KMS-11 (cell line): ENCODE results near the gene SPINDOC.
A peak's percentile ranks its signal among the peaks of the same experiment; 100 is the strongest.

Experiments used
- H2AFZ ChIP-seq: fragments of 200-600 bp; sonication (generic); 2 replicates; pipeline ENCODE4 v1.6.1; 2016; ENCODE audit warnings: antibody characterized with exemption, mixed run types, low read depth
- H3K27ac ChIP-seq: fragments of 200-600 bp; sonication (generic); 2 replicates; pipeline ENCODE4 v1.6.1; 2016; ENCODE audit warnings: mild to moderate bottlenecking, mixed run types
- H3K27me3 ChIP-seq: fragments of 200-600 bp; sonication (generic); 2 replicates; pipeline ENCODE4 v1.6.1; 2017; ENCODE audit warnings: mild to moderate bottlenecking, low read depth, mixed run types, moderate library complexity; ENCODE audit not compliant: insufficient read depth
- H3K36me3 ChIP-seq: fragments of 200-600 bp; sonication (generic); 2 replicates; pipeline ENCODE4 v1.6.1; 2017; ENCODE audit warnings: mild to moderate bottlenecking, mixed run types; ENCODE audit not compliant: insufficient read depth
- H3K4me1 ChIP-seq: fragments of 200-600 bp; sonication (generic); 2 replicates; pipeline ENCODE4 v1.6.1; 2016; ENCODE audit warnings: mild to moderate bottlenecking, low read depth, mixed run types; ENCODE audit not compliant: poor library complexity, severe bottlenecking
- H3K4me2 ChIP-seq: fragments of 200-600 bp; sonication (generic); 2 replicates; pipeline ENCODE4 v1.7.0; 2016; ENCODE audit warnings: mild to moderate bottlenecking, mixed run types
- H3K4me3 ChIP-seq: fragments of 200-600 bp; sonication (generic); IDR thresholded peaks from 2 replicates; pipeline ENCODE4 v1.6.1; 2017; ENCODE audit warnings: low read depth, low read length, mixed read lengths; ENCODE audit not compliant: insufficient read depth
- H3K79me2 ChIP-seq: fragments of 200-600 bp; sonication (generic); 2 replicates; pipeline ENCODE4 v1.6.1; 2016; ENCODE audit warnings: low read depth, mixed run types; ENCODE audit not compliant: insufficient read depth
- H3K9ac ChIP-seq: fragments of 200-600 bp; sonication (generic); 2 replicates; pipeline ENCODE4 v1.6.1; 2016; ENCODE audit warnings: mild to moderate bottlenecking, mixed run types
- H4K20me1 ChIP-seq: fragments of 200-600 bp; sonication (generic); 2 replicates; pipeline ENCODE4 v1.6.1; 2016; ENCODE audit warnings: mild to moderate bottlenecking, mixed run types; ENCODE audit not compliant: insufficient read depth
- TF ChIP-seq, protein P1 (sequence below): fragments of 200-600 bp; sonication (generic); conservative IDR thresholded peaks from 2 replicates; pipeline ENCODE4 v1.6.1; 2017; ENCODE audit warnings: low read depth, mild to moderate bottlenecking, antibody characterized with exemption, low read length, moderate library complexity, mixed read lengths

Gene SPINDOC

DNA sequence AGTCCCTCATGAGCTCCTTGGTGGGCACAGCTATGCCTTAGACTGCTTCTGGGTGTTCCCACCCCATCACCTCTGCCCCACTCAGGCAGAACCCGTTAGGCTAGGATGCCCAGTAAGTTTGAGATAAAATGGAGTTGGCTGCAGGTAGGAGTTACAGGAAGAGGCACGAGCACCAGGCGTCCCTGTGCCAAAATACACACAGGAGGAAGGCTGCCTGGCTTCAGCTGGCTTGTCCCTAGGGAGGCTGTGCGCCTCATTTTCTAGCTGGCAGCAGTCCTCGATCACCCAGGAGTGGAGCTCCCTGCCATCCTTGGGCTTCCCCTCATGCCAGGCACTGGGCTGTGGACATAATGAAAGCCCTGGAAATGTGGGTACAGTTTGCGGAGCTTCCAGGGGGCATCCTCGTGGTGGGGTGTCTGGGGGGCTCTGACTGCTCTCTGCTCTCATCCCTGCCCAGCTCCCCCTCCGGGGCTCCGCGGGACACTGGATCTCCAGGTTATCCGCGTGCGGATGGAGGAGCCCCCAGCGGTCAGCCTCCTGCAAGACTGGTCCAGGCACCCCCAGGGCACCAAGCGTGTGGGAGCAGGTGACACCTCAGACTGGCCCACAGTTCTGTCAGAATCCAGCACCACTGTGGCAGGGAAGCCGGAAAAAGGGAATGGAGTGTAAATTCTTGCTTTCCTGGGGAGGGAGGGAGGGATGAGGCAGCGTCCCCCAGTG, 13.4 kb downstream of the SPINDOC start:
- no peak overlapping the region for H3K27ac ChIP-seq
- H3K9ac ChIP-seq: no peak overlapping the region
- no peaks in the 10 kb centered on the region for H3K27me3 ChIP-seq
- TF ChIP-seq, protein P1, sequence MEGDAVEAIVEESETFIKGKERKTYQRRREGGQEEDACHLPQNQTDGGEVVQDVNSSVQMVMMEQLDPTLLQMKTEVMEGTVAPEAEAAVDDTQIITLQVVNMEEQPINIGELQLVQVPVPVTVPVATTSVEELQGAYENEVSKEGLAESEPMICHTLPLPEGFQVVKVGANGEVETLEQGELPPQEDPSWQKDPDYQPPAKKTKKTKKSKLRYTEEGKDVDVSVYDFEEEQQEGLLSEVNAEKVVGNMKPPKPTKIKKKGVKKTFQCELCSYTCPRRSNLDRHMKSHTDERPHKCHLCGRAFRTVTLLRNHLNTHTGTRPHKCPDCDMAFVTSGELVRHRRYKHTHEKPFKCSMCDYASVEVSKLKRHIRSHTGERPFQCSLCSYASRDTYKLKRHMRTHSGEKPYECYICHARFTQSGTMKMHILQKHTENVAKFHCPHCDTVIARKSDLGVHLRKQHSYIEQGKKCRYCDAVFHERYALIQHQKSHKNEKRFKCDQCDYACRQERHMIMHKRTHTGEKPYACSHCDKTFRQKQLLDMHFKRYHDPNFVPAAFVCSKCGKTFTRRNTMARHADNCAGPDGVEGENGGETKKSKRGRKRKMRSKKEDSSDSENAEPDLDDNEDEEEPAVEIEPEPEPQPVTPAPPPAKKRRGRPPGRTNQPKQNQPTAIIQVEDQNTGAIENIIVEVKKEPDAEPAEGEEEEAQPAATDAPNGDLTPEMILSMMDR: no peak
- H3K36me3 ChIP-seq: peaks cover 5% of the 10 kb centered on the region; the same call in 1 of the 2 replicates
- H2AFZ ChIP-seq: no peak overlapping the region
- H3K4me1 ChIP-seq: no peaks in the 10 kb centered on the region
- no peak overlapping the region for H3K4me3 ChIP-seq
- H3K4me2 ChIP-seq: no peak overlapping the region
- no peaks in the 10 kb centered on the region for H3K79me2 ChIP-seq
- H4K20me1 ChIP-seq: no peaks in the 10 kb centered on the region

- no peak overlapping the region for H3K27ac ChIP-seq
- H2AFZ ChIP-seq: no peak overlapping the region
- TF ChIP-seq, protein P1: 0 out of 2 replicates have a peak, but pooled peaks have one; percentile 37
- no peak overlapping the region for H3K4me3 ChIP-seq
- H3K27me3 ChIP-seq: no peaks in the 10 kb centered on the region
- no peaks in the 10 kb centered on the region for H3K36me3 ChIP-seq
- H4K20me1 ChIP-seq: no peaks in the 10 kb centered on the region
- H3K4me2 ChIP-seq: no peak overlapping the region
- H3K4me1 ChIP-seq: peaks cover 7% of the 10 kb centered on the region
- H3K79me2 ChIP-seq: no peaks in the 10 kb centered on the region
- no peak overlapping the region for H3K9ac ChIP-seq
Observed at GRCh38 chr11:63829823-63830489, 16.7 kb downstream of the SPINDOC start.

GRCh38 chr11:63831326-63831725, 18.1 kb downstream of the SPINDOC start:
- H3K36me3 ChIP-seq: no peaks in the 10 kb centered on the region
- TF ChIP-seq, protein P1: no peak
- H3K4me1 ChIP-seq: peaks cover 7% of the 10 kb centered on the region
- no peaks in the 10 kb centered on the region for H4K20me1 ChIP-seq
- H3K9ac ChIP-seq: no peak overlapping the region
- no peak overlapping the region for H2AFZ ChIP-seq
- H3K27ac ChIP-seq: no peak overlapping the region
- no peak overlapping the region for H3K4me2 ChIP-seq
- no peaks in the 10 kb centered on the region for H3K79me2 ChIP-seq
- H3K4me3 ChIP-seq: no peak overlapping the region
- H3K27me3 ChIP-seq: no peaks in the 10 kb centered on the region

- Histone ChIP-seq H3K79me2 (no peaks in the 10 kb centered on the region), H2AFZ (no peak overlapping the region), H3K36me3 (no peaks in the 10 kb centered on the region), H4K20me1 (no peaks in the 10 kb centered on the region), H3K27ac (no peak overlapping the region), H3K9ac (no peak overlapping the region), H3K27me3 (no peaks in the 10 kb centered on the region), H3K4me2 (no peak overlapping the region), H3K4me3 (no peak overlapping the region), H3K4me1 (peaks cover 9% of the 10 kb centered on the region)
- TF ChIP-seq, protein P1: no peak
Observed at GRCh38 chr11:63832336-63832735, 19.1 kb downstream of the SPINDOC start.
